Heart left ventricle (tissue), 16 donors: ENCODE measurements around the gene MGST2. TPM values are rescaled to one million over a fixed set of nuclear protein-coding genes. Genes with fewer than 3 reads are reported as not detected.
A peak's percentile ranks its signal among the peaks of the same experiment; 100 is the strongest.

ENCODE experiments used
- ATAC-seq, 4 donors: fragments of 200-7000 bp; cut with Tn5 transposase; one replicate each; pipeline ENCODE4 v1.9.1; 2020 to 2022; ENCODE audit warnings: moderate library complexity in 4 of 4, mild to moderate bottlenecking in 3 of 4, moderate number of reproducible peaks in 1 of 4
- DNase-seq, 5 donors: peaks; one replicate each; pipeline ENCODE4 v3.0.0-alpha.2; 2020
- H3K27ac ChIP-seq, 12 donors: fragments of 200-600 bp; sonication (generic) in 4 of 12; one replicate each; pipeline versions ENCODE4 v1.5.0 to v1.8.0; 2016 to 2022; ENCODE audit warnings: mild to moderate bottlenecking in 2 of 12
- H3K27me3 ChIP-seq, 9 donors: fragments of 200-600 bp; sonication (generic) in 2 of 9; one replicate each; pipeline versions ENCODE4 v1.5.1 to v1.8.0; 2016 to 2022; ENCODE audit warnings: mild to moderate bottlenecking in 3 of 9
- H3K36me3 ChIP-seq, 9 donors: fragments of 200-600 bp; sonication (generic) in 2 of 9; one replicate each; pipeline versions ENCODE4 v1.5.0 to v1.8.0; 2018 to 2022; ENCODE audit warnings: mild to moderate bottlenecking in 2 of 9
- H3K4me1 ChIP-seq, 12 donors: fragments of 200-600 bp; sonication (generic) in 4 of 12; one replicate each; pipeline versions ENCODE4 v1.5.0 to v1.8.0; 2016 to 2022; ENCODE audit warnings: mild to moderate bottlenecking in 3 of 12
- H3K4me3 ChIP-seq, 12 donors: fragments of 200-600 bp; sonication (generic) in 4 of 12; one replicate each; pipeline versions ENCODE4 v1.5.0 to v1.8.0; 2017 to 2022; ENCODE audit warnings: mild to moderate bottlenecking in 9 of 12, moderate library complexity in 4 of 12
- H3K9me3 ChIP-seq, 12 donors: fragments of 200-600 bp; sonication (generic) in 4 of 12; one replicate each; pipeline versions ENCODE4 v1.5.0 to v1.8.0; 2016 to 2022; ENCODE audit warnings: mild to moderate bottlenecking in 1 of 12
- POLR2A ChIP-seq, 2 donors: fragments of 450-650 bp; IDR thresholded peaks; one replicate each; pipeline ENCODE4 v1.6.1; 2017; ENCODE audit warnings: antibody characterized with exemption in 2 of 2, mild to moderate bottlenecking in 2 of 2, moderate library complexity in 2 of 2
- WGBS, 4 donors: extraction: QIAGEN DNeasy Blood & Tissue Kit in 2 of 4; methylation state at CpG; one replicate each; pipeline versions ENCODE4 v1.1.5 to v1.1.7; 2013 to 2018; 5-methylcytosine and 5-hydroxymethylcytosine counted together
- intact Hi-C, 10 donors: fragments of 100-400 bp; cut with DNase I; formaldehyde crosslinking; loops; one replicate each; pipeline versions ENCODE4 v1.11.1 to v1.14.2; 2022
- polyA plus RNA-seq, 2 donors: library from polyadenylated mRNA; stranded (reverse); fragments of 200-250 nt; gene quantifications; one replicate each; pipeline ENCODE4 v1.2.3, GENCODE V29; 2013
- total RNA-seq, 9 donors: library from RNA; depleted of rRNA in 2 of 9; stranded (reverse); fragments of >200 nt in 2 of 9; fragmentation: NEBNext Ultra II Directional in 3 of 9; extraction: Animal tissue kit (Norgen Biotek cat#: 25700) in 3 of 9; gene quantifications; one replicate each; pipeline versions ENCODE4 v1.1.0 to v1.2.4, GENCODE V29; 2016 to 2023
- TF ChIP-seq, protein P1 (sequence below), 12 donors: fragments of 200-600 bp; sonication (generic) in 4 of 12; IDR thresholded peaks; one replicate each; pipeline versions ENCODE4 v1.5.0 to v1.8.0; 2018 to 2022; ENCODE audit warnings: antibody characterized with exemption in 12 of 12, mild to moderate bottlenecking in 5 of 12
- donor health status: ischemic (EF 13 %, LVEDD 7.1; RV severe dilation, severe dysfunction).
- donor health status: healthy with polysubstance abuse.
- donor health status: DM: no; HTN: yes; CAD: no.
- donor health status: DM: no; HTN: no; CAD: no.
- donor health status: ischemic (EF 25% LVEDD 6.9; RV normal size, moderate dysfunction).
- donor health status: ischemic (EF 25% LVEDD 5.7; RV mildly dilated, moderate dysfunction).
- donor health status: healthy.
- donor health status: DM: yes; HTN: yes; CAD: no.
- donor health status: ischemic (EF 35%, LVEDD 5.7; RV mildly dilated, moderate dysfunction).
- donor health status: nonischemic (EF 11% LVEDD 7.7; RV severe dilation, severe dysfunction).
- donor health status: DM: yes; HTN: yes; CAD: no.
- donor health status: PGD.
- donor health status: ischemic (EF 29% LVEDD 5.4; RV normal size, mild dysfunction).
- donor health status: nonischemic (EF 23%, LVEDD 6.1; RV moderate dilation, normal function).

MGST2 gene
- total and polyA plus RNA-seq, 11 donors = 86.6 to 209 (median 105) TPM

DNA sequence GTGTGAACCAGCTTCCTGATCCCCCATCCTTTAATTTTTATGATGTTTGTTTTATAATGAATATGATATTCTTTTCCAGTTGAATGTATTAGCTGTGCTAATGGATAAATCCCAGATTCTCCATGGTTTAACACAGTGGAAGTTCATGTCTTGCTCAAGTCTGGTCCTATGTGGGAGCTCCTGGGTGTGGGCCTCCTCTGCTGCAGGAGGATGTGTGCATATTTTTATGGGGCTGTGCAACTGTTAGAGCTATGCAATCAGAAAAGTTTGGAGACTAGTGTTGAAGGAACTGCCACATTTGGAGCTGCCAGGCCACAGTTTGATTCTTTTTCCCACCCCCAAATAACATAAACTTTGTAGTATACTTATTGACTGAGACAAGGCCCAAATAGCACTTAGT, 24.8 kb downstream of the MGST2 start:
- no peak for DNase-seq

DNA sequence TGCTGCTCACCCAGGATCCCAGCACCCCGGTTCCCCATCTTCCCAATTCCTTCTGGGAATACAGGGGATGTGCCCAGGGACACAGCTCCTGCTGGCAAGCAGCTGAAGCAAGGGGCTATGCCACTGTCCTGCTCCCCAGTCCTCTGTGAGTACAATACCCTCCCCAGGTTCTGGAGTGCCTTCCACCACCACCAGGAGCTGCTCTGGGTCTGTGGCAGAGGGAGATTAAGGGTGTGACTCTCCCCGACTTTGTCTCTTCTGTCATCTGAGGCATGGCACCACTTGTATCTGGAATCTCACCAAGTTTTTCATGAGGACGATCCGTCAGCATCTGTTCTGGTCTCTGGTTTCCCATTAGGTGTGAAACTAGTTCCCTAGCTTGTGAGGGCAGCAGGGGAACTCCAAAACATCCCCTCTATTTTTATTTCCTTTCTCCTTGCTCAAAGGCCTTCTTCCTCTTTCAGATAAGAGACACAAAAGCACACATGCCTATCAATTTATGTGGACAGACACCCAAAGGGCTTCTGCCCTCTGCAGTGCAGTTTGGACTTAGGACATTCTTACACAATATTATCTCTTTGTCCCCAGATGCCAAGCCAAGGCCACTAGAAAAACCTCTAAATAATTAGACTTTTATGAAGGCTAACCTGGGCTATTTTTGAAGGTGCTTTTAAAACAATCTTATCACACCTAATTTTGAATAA, 26.8 kb downstream of the MGST2 start:
- intact Hi-C loops = no loop called here
- ATAC-seq (peak; percentile 57 to 89 (median 85)), DNase-seq (peak in 4 of 5 donors; percentile 25 to 45 (median 34))
- peaks cover 0 to 29% (median 11%) of the 10 kb centered on the region in 9 donors for H3K36me3 ChIP-seq
- no peak overlapping the region for H3K4me3 ChIP-seq
- peaks cover 0 to 34% (median 15%) of the 10 kb centered on the region in 12 donors for H3K4me1 ChIP-seq
- TF ChIP-seq POLR2A (IDR thresholded peaks at IDR 0.05) = no peak
- TF ChIP-seq, protein P1, sequence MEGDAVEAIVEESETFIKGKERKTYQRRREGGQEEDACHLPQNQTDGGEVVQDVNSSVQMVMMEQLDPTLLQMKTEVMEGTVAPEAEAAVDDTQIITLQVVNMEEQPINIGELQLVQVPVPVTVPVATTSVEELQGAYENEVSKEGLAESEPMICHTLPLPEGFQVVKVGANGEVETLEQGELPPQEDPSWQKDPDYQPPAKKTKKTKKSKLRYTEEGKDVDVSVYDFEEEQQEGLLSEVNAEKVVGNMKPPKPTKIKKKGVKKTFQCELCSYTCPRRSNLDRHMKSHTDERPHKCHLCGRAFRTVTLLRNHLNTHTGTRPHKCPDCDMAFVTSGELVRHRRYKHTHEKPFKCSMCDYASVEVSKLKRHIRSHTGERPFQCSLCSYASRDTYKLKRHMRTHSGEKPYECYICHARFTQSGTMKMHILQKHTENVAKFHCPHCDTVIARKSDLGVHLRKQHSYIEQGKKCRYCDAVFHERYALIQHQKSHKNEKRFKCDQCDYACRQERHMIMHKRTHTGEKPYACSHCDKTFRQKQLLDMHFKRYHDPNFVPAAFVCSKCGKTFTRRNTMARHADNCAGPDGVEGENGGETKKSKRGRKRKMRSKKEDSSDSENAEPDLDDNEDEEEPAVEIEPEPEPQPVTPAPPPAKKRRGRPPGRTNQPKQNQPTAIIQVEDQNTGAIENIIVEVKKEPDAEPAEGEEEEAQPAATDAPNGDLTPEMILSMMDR (IDR thresholded peaks at IDR 0.05) = peak in 9 of 12 donors; percentile 22 to 50 (median 35)
- H3K27ac ChIP-seq = peak overlapping the region in 7 of 12 donors; percentile 9 to 66 (median 28)
- 29 to 35% (median 33%) methylated on average over 4 of the region's 4 CpGs for WGBS, 4 donors
- H3K27me3 ChIP-seq = no peaks in the 10 kb centered on the region
- H3K9me3 ChIP-seq = peaks cover 0 to 10% (median 0%) of the 10 kb centered on the region in 12 donors

More for the DNA sequence above, 24.8 kb downstream of the MGST2 start:
- Histone ChIP-seq H3K36me3 (peaks cover 0 to 20% (median 5%) of the 10 kb centered on the region in 9 donors), H3K4me3 (no peak overlapping the region), H3K27ac (no peak overlapping the region), H3K4me1 (peaks cover 0 to 53% (median 29%) of the 10 kb centered on the region in 12 donors), H3K9me3 (no peaks in the 10 kb centered on the region), H3K27me3 (no peaks in the 10 kb centered on the region)
- TF ChIP-seq POLR2A (IDR thresholded peaks at IDR 0.05) = no peak
- TF ChIP-seq, protein P1 (IDR thresholded peaks at IDR 0.05) = no peak
- no peak for ATAC-seq
- intact Hi-C loops = no loop called here

DNA sequence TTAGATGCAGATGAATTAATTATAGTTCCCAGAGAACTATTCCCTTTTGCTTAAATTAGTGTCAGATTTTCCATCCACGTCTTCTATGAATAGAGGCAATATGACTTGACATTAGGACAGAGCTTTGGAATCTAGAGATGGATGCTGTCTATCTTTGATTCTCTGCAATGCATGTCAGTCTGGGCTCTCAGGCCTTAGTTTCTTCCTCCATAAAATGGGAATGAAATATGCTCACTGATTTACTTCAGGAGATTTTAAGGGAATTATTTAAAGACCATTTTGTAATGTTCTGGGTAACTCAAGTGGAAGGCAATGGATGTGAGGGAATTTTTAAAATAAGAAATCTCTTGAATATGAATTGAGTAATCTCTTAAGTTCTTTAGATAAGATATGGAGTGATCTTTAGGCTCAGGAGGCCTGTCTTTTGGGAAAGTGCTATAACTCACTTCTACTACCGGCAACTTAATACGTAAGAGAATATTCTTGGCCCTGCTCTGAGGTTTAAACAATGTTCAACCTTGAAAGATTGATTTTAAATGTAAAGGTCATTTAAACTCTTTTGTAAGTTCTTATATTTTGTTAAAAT, 29.0 kb downstream of the MGST2 start:
- H3K36me3 ChIP-seq = peaks cover 0 to 34% (median 19%) of the 10 kb centered on the region in 9 donors
- 80 to 93% (median 83%) methylated on average over 3 of the region's 3 CpGs for WGBS, 4 donors
- H3K4me1 ChIP-seq = peaks cover 0 to 30% (median 10%) of the 10 kb centered on the region in 12 donors
- TF ChIP-seq POLR2A (IDR thresholded peaks at IDR 0.05) = no peak
- TF ChIP-seq, protein P1 (IDR thresholded peaks at IDR 0.05) = no peak
- intact Hi-C loops = no loop called here
- ATAC-seq (no peak), DNase-seq (no peak)
- no peak overlapping the region for H3K27ac ChIP-seq
- H3K9me3 ChIP-seq = peaks cover 0 to 10% (median 0%) of the 10 kb centered on the region in 12 donors
- no peaks in the 10 kb centered on the region for H3K27me3 ChIP-seq
- H3K4me3 ChIP-seq = no peak overlapping the region

DNA sequence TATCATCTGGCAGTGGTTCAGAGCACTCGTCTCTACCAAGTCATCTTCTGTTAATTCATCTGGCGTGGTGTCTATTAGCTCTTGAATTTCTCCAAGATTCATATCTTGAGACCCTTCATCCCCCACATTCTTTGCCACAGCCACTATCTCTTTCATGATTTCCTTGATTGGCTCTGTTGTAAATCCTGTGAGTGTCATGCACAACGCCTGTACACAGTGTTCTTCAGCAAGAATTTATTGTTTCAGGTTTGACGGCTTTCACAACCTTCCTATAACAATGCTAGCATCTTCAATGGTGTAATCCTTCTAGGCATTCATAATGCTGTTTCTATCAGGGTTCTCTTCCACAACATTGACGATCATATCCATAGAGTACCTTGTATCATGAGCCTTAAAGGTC, 30.9 kb downstream of the MGST2 start:
- 74 to 83% (median 78%) methylated on average over 5 of the region's 5 CpGs for WGBS, 4 donors
- Histone ChIP-seq H3K36me3 (peaks cover 0 to 46% (median 31%) of the 10 kb centered on the region in 9 donors), H3K9me3 (peaks cover 0 to 10% (median 0%) of the 10 kb centered on the region in 12 donors), H3K27ac (no peak overlapping the region), H3K4me3 (no peak overlapping the region), H3K4me1 (peaks cover 0 to 16% (median 10%) of the 10 kb centered on the region in 12 donors), H3K27me3 (no peaks in the 10 kb centered on the region)
- intact Hi-C loops = no loop called here
- ATAC-seq = no peak
- TF ChIP-seq POLR2A (IDR thresholded peaks at IDR 0.05) = no peak
- TF ChIP-seq, protein P1 (IDR thresholded peaks at IDR 0.05) = no peak
- no peak for DNase-seq
